ACC112 (cell line): Measurements from ENCODE around the gene U2SURP.
"Not testable (repeated sequence)": the region's sequence is repeated elsewhere in the genome, so short reads cannot be mapped to it uniquely, and the experiment has no call there.

Experiments
- H2AFZ ChIP-seq: fragments of 200-600 bp; sonication (generic); one replicate; pipeline ENCODE4 v1.6.0; 2017; ENCODE audit warnings: antibody characterized with exemption, low read length; ENCODE audit not compliant: unreplicated experiment
- H3K27ac ChIP-seq: fragments of 200-600 bp; sonication (generic); 2 replicates; pipeline ENCODE4 v1.5.1; 2014; ENCODE audit warnings: low read depth, mild to moderate bottlenecking, antibody characterized with exemption, low read length, moderate library complexity
- H3K27me3 ChIP-seq: fragments of 200-600 bp; sonication (generic); 2 replicates; pipeline ENCODE4 v1.6.1; 2014; ENCODE audit warnings: mild to moderate bottlenecking, antibody characterized with exemption, low read length, moderate library complexity, mixed read lengths; ENCODE audit not compliant: insufficient read depth
- H3K36me3 ChIP-seq: fragments of 200-600 bp; sonication (generic); 2 replicates; pipeline ENCODE4 v1.6.1; 2016; ENCODE audit warnings: mild to moderate bottlenecking, antibody characterized with exemption, low read length, moderate library complexity, mixed read lengths; ENCODE audit not compliant: insufficient read depth
- H3K4me1 ChIP-seq: fragments of 200-600 bp; sonication (generic); one replicate; pipeline ENCODE4 v1.6.1; 2016; ENCODE audit warnings: low read length, mixed read lengths; ENCODE audit not compliant: insufficient read depth, unreplicated experiment, control insufficient read depth
- H3K4me3 ChIP-seq: fragments of 200-600 bp; sonication (generic); 2 replicates; pipeline ENCODE4 v1.5.1; 2014; ENCODE audit warnings: mild to moderate bottlenecking, low read depth, low read length
- H3K79me2 ChIP-seq: fragments of 200-600 bp; sonication (generic); one replicate; pipeline ENCODE4 v1.6.0; 2016; ENCODE audit warnings: low read length; ENCODE audit not compliant: control insufficient read depth, unreplicated experiment, insufficient read depth

Gene U2SURP

GRCh38 chr3:142977399-142977728 lies 24.0 kb upstream of the U2SURP start:
- Histone ChIP-seq H3K27ac (peak overlapping the region; percentile 68), H3K4me3 (peak overlapping the region; percentile 4; the same call in 1 of the 2 replicates), H2AFZ (no peak overlapping the region), H3K79me2 (no peaks in the 10 kb centered on the region), H3K4me1 (peaks cover 25% of the 10 kb centered on the region), H3K27me3 (no peaks in the 10 kb centered on the region), H3K36me3 (no peaks in the 10 kb centered on the region)

GRCh38 chr3:142981108-142981507 lies 20.3 kb upstream of the U2SURP start:
- Histone ChIP-seq H2AFZ (no peak overlapping the region), H3K79me2 (no peaks in the 10 kb centered on the region), H3K27ac (no peak overlapping the region)

GRCh38 chr3:142982038-142982773 lies 19.2 kb upstream of the U2SURP start:
- H3K4me3 ChIP-seq = no peak overlapping the region
- no peaks in the 10 kb centered on the region for H3K79me2 ChIP-seq
- peaks cover 11% of the 10 kb centered on the region for H3K4me1 ChIP-seq
- no peak overlapping the region for H3K27ac ChIP-seq
- no peaks in the 10 kb centered on the region for H3K36me3 ChIP-seq
- no peak overlapping the region for H2AFZ ChIP-seq
- no peaks in the 10 kb centered on the region for H3K27me3 ChIP-seq

More at GRCh38 chr3:142981108-142981507, 20.3 kb upstream of the U2SURP start:
- no peaks in the 10 kb centered on the region for H3K36me3 ChIP-seq
- H3K27me3 ChIP-seq = no peaks in the 10 kb centered on the region
- no peak overlapping the region for H3K4me3 ChIP-seq
- H3K4me1 ChIP-seq = peaks cover 20% of the 10 kb centered on the region

- Histone ChIP-seq H3K4me3 (no peak overlapping the region), H3K27me3 (no peaks in the 10 kb centered on the region), H3K27ac (no peak overlapping the region), H3K4me1 (peaks cover 15% of the 10 kb centered on the region), H3K36me3 (no peaks in the 10 kb centered on the region), H3K79me2 (no peaks in the 10 kb centered on the region), H2AFZ (no peak overlapping the region)
These were observed 18.1 kb upstream of the U2SURP start for GRCh38 chr3:142983318-142983717.

- Histone ChIP-seq H2AFZ (no peak overlapping the region), H3K79me2 (no peaks in the 10 kb centered on the region), H3K27ac (no peak overlapping the region), H3K4me1 (peaks cover 15% of the 10 kb centered on the region), H3K27me3 (no peaks in the 10 kb centered on the region), H3K4me3 (no peak overlapping the region), H3K36me3 (no peaks in the 10 kb centered on the region)
These were observed 17.1 kb upstream of the U2SURP start for GRCh38 chr3:142984255-142984654.

- Histone ChIP-seq H3K79me2 (no peaks in the 10 kb centered on the region), H2AFZ (peak overlapping the region; percentile 82), H3K27me3 (no peaks in the 10 kb centered on the region), H3K36me3 (no peaks in the 10 kb centered on the region), H3K4me3 (no peak overlapping the region), H3K4me1 (peaks cover 6% of the 10 kb centered on the region), H3K27ac (no peak overlapping the region)
These were observed 14.2 kb upstream of the U2SURP start for GRCh38 chr3:142987080-142987700.

GRCh38 chr3:142987707-142988106 lies 13.7 kb upstream of the U2SURP start:
- Histone ChIP-seq H2AFZ (peak overlapping the region; percentile 82), H3K27ac (no peak overlapping the region; the same call in 1 of the 2 replicates), H3K4me3 (no peak overlapping the region), H3K4me1 (peaks cover 6% of the 10 kb centered on the region), H3K27me3 (no peaks in the 10 kb centered on the region), H3K36me3 (no peaks in the 10 kb centered on the region), H3K79me2 (no peaks in the 10 kb centered on the region)

- H3K27ac ChIP-seq = not testable (repeated sequence)
- H2AFZ ChIP-seq = peak overlapping the region; percentile 82
These were observed 13.1 kb upstream of the U2SURP start for GRCh38 chr3:142988221-142988620.

GRCh38 chr3:142988826-142989225 lies 12.5 kb upstream of the U2SURP start:
- H3K79me2 ChIP-seq, H3K4me1 ChIP-seq, H2AFZ ChIP-seq, H3K27ac ChIP-seq, H3K4me3 ChIP-seq, H3K27me3 ChIP-seq, H3K36me3 ChIP-seq: not testable (repeated sequence)

More at GRCh38 chr3:142988221-142988620, 13.1 kb upstream of the U2SURP start:
- H3K36me3 ChIP-seq, H3K27me3 ChIP-seq, H3K79me2 ChIP-seq, H3K4me3 ChIP-seq, H3K4me1 ChIP-seq: not testable (repeated sequence)

GRCh38 chr3:142990721-142991120 lies 10.6 kb upstream of the U2SURP start:
- Histone ChIP-seq H3K4me3 (no peak overlapping the region), H3K36me3 (no peaks in the 10 kb centered on the region), H3K27me3 (no peaks in the 10 kb centered on the region), H3K4me1 (peaks cover 6% of the 10 kb centered on the region), H3K79me2 (no peaks in the 10 kb centered on the region), H2AFZ (no peak overlapping the region), H3K27ac (no peak overlapping the region)

GRCh38 chr3:142992323-142992722 lies 9.0 kb upstream of the U2SURP start:
- Histone ChIP-seq H3K4me3 (no peak overlapping the region), H3K27ac (no peak overlapping the region), H3K4me1 (peaks cover 6% of the 10 kb centered on the region), H3K79me2 (no peaks in the 10 kb centered on the region), H3K27me3 (no peaks in the 10 kb centered on the region), H2AFZ (no peak overlapping the region), H3K36me3 (no peaks in the 10 kb centered on the region)
